ENCODE data around the gene PLA2G4C.

DNA sequence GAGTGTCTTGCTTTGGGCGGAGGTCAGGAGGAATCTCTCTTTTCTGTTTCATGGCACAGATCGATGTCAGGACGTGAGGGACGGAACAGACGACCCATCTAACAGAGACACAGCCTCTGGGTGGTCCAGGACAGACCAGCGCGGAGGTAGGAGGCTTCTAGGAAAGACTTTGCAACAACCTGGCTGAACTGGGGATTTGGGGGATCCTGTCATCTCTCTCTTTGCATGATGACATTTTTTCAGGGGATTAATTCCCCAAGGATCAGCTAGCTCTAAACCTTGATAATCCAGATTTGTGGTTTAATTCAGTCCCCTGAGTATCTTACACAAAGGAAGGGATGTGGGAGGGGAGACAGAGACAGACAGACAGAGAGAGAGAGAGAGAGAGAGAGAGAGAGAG is 81.2 kb downstream of the PLA2G4C start:
- TF ChIP-seq, protein P1, sequence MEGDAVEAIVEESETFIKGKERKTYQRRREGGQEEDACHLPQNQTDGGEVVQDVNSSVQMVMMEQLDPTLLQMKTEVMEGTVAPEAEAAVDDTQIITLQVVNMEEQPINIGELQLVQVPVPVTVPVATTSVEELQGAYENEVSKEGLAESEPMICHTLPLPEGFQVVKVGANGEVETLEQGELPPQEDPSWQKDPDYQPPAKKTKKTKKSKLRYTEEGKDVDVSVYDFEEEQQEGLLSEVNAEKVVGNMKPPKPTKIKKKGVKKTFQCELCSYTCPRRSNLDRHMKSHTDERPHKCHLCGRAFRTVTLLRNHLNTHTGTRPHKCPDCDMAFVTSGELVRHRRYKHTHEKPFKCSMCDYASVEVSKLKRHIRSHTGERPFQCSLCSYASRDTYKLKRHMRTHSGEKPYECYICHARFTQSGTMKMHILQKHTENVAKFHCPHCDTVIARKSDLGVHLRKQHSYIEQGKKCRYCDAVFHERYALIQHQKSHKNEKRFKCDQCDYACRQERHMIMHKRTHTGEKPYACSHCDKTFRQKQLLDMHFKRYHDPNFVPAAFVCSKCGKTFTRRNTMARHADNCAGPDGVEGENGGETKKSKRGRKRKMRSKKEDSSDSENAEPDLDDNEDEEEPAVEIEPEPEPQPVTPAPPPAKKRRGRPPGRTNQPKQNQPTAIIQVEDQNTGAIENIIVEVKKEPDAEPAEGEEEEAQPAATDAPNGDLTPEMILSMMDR (conservative IDR thresholded peaks at IDR 0.05 in 1 of 2, IDR thresholded peaks at IDR 0.05 in 1 of 2; ENCODE audit: extremely low read depth in 1 of 2, insufficient read depth in 1 of 2, low read depth in 1 of 2, low read length in 2 of 2), result no peak
- TF ChIP-seq EZH2 (IDR thresholded peaks at IDR 0.05; ENCODE audit: borderline replicate concordance, low read length), result no peak

Data from mammary epithelial cell (primary cell).